ENCODE results near the gene CLIC6.

DNA sequence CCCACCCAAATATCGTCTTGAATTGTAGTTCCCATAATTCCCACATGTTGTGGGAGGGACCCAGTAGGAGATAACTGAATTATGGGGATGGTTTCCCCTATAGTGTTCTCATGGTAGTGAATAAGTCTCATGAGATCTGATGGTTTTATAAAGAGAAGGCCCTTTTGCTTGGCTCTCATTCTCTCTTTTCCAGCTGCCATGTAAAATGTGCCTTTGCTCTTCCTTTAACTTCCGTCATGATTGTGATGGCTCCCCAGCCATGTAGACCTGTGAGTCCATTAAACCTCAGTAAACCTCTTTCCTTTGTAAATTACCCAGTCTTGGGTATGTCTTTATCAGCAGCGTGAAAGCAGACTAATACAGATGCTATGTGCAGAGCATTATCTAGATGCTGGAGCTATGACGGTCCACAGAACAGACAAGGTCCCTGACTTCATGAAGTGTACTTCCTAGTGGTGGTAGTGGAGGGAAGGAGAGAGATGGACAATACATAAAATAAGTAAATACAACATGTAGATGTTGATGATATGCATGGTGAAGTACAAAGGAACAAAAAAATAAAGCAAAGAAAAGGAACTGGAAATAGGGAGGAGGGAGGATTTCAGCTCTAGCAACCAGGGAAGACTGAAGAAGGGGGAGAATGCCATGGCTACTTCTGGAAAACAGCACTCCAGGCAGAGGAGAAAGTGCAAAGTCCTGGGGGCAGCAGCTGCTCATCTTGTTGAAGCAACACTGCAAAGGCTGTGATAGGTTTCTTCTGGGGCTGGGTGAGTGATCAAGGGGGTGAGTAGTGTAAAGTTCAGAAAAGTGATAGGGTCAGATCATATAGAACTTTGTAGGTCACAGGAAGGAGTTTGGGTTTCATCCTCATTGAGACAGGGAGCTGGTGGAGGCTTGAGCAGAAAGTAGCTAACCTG lies 47.1 kb upstream of the CLIC6 start:
- TF ChIP-seq, protein P1, sequence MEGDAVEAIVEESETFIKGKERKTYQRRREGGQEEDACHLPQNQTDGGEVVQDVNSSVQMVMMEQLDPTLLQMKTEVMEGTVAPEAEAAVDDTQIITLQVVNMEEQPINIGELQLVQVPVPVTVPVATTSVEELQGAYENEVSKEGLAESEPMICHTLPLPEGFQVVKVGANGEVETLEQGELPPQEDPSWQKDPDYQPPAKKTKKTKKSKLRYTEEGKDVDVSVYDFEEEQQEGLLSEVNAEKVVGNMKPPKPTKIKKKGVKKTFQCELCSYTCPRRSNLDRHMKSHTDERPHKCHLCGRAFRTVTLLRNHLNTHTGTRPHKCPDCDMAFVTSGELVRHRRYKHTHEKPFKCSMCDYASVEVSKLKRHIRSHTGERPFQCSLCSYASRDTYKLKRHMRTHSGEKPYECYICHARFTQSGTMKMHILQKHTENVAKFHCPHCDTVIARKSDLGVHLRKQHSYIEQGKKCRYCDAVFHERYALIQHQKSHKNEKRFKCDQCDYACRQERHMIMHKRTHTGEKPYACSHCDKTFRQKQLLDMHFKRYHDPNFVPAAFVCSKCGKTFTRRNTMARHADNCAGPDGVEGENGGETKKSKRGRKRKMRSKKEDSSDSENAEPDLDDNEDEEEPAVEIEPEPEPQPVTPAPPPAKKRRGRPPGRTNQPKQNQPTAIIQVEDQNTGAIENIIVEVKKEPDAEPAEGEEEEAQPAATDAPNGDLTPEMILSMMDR (IDR thresholded peaks at IDR 0.05), result no peak
- no peak for TF ChIP-seq POLR2A (IDR thresholded peaks at IDR 0.05)
- no peak for TF ChIP-seq EP300 (IDR thresholded peaks at IDR 0.05)
- no peak for TF ChIP-seq POLR2AphosphoS5 (IDR thresholded peaks at IDR 0.05)

Data from suprapubic skin (tissue), 4 donors.